Heart left ventricle (tissue), 16 donors: ENCODE measurements around the gene TBX2. TPM values are rescaled to one million over a fixed set of nuclear protein-coding genes. Genes with fewer than 3 reads are reported as not detected.

Experiments used
- ATAC-seq, 4 donors: fragments of 200-7000 bp; cut with Tn5 transposase; one replicate each; pipeline ENCODE4 v1.9.1; 2020 to 2022; ENCODE audit warnings: moderate library complexity in 4 of 4, mild to moderate bottlenecking in 3 of 4, moderate number of reproducible peaks in 1 of 4
- DNase-seq, 5 donors: peaks; one replicate each; pipeline ENCODE4 v3.0.0-alpha.2; 2020
- H3K27ac ChIP-seq, 12 donors: fragments of 200-600 bp; sonication (generic) in 4 of 12; one replicate each; pipeline versions ENCODE4 v1.5.0 to v1.8.0; 2016 to 2022; ENCODE audit warnings: mild to moderate bottlenecking in 2 of 12
- H3K27me3 ChIP-seq, 9 donors: fragments of 200-600 bp; sonication (generic) in 2 of 9; one replicate each; pipeline versions ENCODE4 v1.5.1 to v1.8.0; 2016 to 2022; ENCODE audit warnings: mild to moderate bottlenecking in 3 of 9
- H3K36me3 ChIP-seq, 9 donors: fragments of 200-600 bp; sonication (generic) in 2 of 9; one replicate each; pipeline versions ENCODE4 v1.5.0 to v1.8.0; 2018 to 2022; ENCODE audit warnings: mild to moderate bottlenecking in 2 of 9
- H3K4me1 ChIP-seq, 12 donors: fragments of 200-600 bp; sonication (generic) in 4 of 12; one replicate each; pipeline versions ENCODE4 v1.5.0 to v1.8.0; 2016 to 2022; ENCODE audit warnings: mild to moderate bottlenecking in 3 of 12
- H3K4me3 ChIP-seq, 12 donors: fragments of 200-600 bp; sonication (generic) in 4 of 12; one replicate each; pipeline versions ENCODE4 v1.5.0 to v1.8.0; 2017 to 2022; ENCODE audit warnings: mild to moderate bottlenecking in 9 of 12, moderate library complexity in 4 of 12
- H3K9me3 ChIP-seq, 12 donors: fragments of 200-600 bp; sonication (generic) in 4 of 12; one replicate each; pipeline versions ENCODE4 v1.5.0 to v1.8.0; 2016 to 2022; ENCODE audit warnings: mild to moderate bottlenecking in 1 of 12
- CTCF ChIP-seq, 12 donors: fragments of 200-600 bp; sonication (generic) in 4 of 12; IDR thresholded peaks; one replicate each; pipeline versions ENCODE4 v1.5.0 to v1.8.0; 2018 to 2022; ENCODE audit warnings: antibody characterized with exemption in 12 of 12, mild to moderate bottlenecking in 5 of 12
- POLR2A ChIP-seq, 2 donors: fragments of 450-650 bp; IDR thresholded peaks; one replicate each; pipeline ENCODE4 v1.6.1; 2017; ENCODE audit warnings: antibody characterized with exemption in 2 of 2, mild to moderate bottlenecking in 2 of 2, moderate library complexity in 2 of 2
- WGBS, 4 donors: extraction: QIAGEN DNeasy Blood & Tissue Kit in 2 of 4; methylation state at CpG; one replicate each; pipeline versions ENCODE4 v1.1.5 to v1.1.7; 2013 to 2018; 5-methylcytosine and 5-hydroxymethylcytosine counted together
- intact Hi-C, 10 donors: fragments of 100-400 bp; cut with DNase I; formaldehyde crosslinking; loops; one replicate each; pipeline versions ENCODE4 v1.11.1 to v1.14.2; 2022
- polyA plus RNA-seq, 2 donors: library from polyadenylated mRNA; stranded (reverse); fragments of 200-250 nt; gene quantifications; one replicate each; pipeline ENCODE4 v1.2.3, GENCODE V29; 2013
- total RNA-seq, 9 donors: library from RNA; depleted of rRNA in 2 of 9; stranded (reverse); fragments of >200 nt in 2 of 9; fragmentation: NEBNext Ultra II Directional in 3 of 9; extraction: Animal tissue kit (Norgen Biotek cat#: 25700) in 3 of 9; gene quantifications; one replicate each; pipeline versions ENCODE4 v1.1.0 to v1.2.4, GENCODE V29; 2016 to 2023
- donor health status: ischemic (EF 13 %, LVEDD 7.1; RV severe dilation, severe dysfunction).
- donor health status: healthy with polysubstance abuse.
- donor health status: DM: no; HTN: yes; CAD: no.
- donor health status: DM: no; HTN: no; CAD: no.
- donor health status: ischemic (EF 25% LVEDD 6.9; RV normal size, moderate dysfunction).
- donor health status: ischemic (EF 25% LVEDD 5.7; RV mildly dilated, moderate dysfunction).
- donor health status: healthy.
- donor health status: DM: yes; HTN: yes; CAD: no.
- donor health status: ischemic (EF 35%, LVEDD 5.7; RV mildly dilated, moderate dysfunction).
- donor health status: nonischemic (EF 11% LVEDD 7.7; RV severe dilation, severe dysfunction).
- donor health status: DM: yes; HTN: yes; CAD: no.
- donor health status: PGD.
- donor health status: ischemic (EF 29% LVEDD 5.4; RV normal size, mild dysfunction).
- donor health status: nonischemic (EF 23%, LVEDD 6.1; RV moderate dilation, normal function).

Gene TBX2
- total and polyA plus RNA-seq, 11 donors = 7.0 to 23.0 (median 13.4) TPM

GRCh38 chr17:61404913-61405685 is 5.5 kb downstream of the TBX2 start:
- H3K27me3 ChIP-seq = peaks cover 28 to 93% (median 64%) of the 10 kb centered on the region in 9 donors
- H3K4me3 ChIP-seq = peak overlapping the region; percentile 22 to 84 (median 60)

DNA sequence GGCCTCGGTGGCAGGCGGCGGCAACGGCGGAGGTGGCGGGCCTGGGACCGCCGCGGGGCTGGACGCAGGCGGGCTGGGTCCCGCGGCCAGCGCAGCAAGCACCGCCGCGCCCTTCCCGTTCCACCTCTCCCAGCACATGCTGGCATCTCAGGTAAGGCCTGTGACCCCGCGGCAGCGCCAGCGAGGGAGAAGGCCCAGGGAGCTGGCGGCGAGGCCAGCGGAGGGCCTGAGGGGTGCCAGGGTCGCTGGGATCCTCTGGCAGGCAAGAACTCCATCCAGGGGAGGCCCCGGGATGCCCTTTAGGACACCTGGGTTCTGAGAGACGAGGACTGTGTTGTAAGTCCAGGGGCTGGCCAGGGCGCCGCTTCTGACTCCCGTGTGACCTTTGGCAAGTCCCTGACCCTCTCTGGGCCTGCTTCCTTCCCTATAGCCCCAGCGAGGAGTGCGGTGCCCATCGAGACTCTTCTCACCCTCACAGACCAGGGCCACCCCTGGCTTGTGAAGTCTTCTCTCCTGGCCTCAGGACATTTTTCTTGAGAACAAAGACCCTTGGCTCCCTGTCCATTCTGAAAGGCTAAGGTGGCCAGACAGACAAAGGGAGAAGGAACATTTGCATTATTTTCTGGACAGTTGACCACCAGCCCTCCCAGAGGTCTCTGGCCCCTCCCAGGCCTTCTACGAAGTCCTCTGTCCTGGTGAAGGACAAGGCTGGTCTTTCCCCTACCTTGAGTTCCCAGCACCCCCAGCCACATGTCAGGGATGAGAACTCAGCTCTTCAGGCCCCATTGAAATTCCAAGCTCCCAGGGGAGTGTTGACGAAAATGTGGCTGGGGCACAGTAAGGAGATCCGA is 6.3 kb downstream of the TBX2 start:
- WGBS, 4 donors = 54 to 65% (median 61%) methylated on average over 29 to 37 of the region's 37 CpGs
- H3K27me3 ChIP-seq = peaks cover 28 to 95% (median 62%) of the 10 kb centered on the region in 9 donors
- peaks cover 0 to 62% (median 22%) of the 10 kb centered on the region in 12 donors for H3K4me1 ChIP-seq

More at GRCh38 chr17:61404913-61405685, 5.5 kb downstream of the TBX2 start:
- TF ChIP-seq CTCF (IDR thresholded peaks at IDR 0.05) = no peak
- intact Hi-C loops = loop anchor here in 6 of 10 donors (5.0 to 10.0 kb wide), 5 partner anchors 270 to 683 kb away; no protein-coding TSS in a partner anchor
- peaks cover 0 to 36% (median 0%) of the 10 kb centered on the region in 9 donors for H3K36me3 ChIP-seq
- 19 to 42% (median 21%) methylated on average over 46 to 71 of the region's 71 CpGs for WGBS, 4 donors
- peaks cover 0 to 60% (median 22%) of the 10 kb centered on the region in 12 donors for H3K4me1 ChIP-seq
- H3K9me3 ChIP-seq = no peaks in the 10 kb centered on the region
- peak overlapping the region; percentile 13 to 88 (median 70) for H3K27ac ChIP-seq
- DNase-seq (peak in 4 of 5 donors; percentile 7 to 60 (median 26)), ATAC-seq (no peak)

GRCh38 chr17:61406537-61406845 is 6.8 kb downstream of the TBX2 start:
- no peaks in the 10 kb centered on the region for H3K9me3 ChIP-seq
- H3K4me3 ChIP-seq = peak overlapping the region in 10 of 12 donors; percentile 32 to 84 (median 64)
- 46 to 88% (median 64%) methylated on average over 1 of the region's 1 CpG for WGBS, 4 donors
- peaks cover 0 to 62% (median 26%) of the 10 kb centered on the region in 12 donors for H3K4me1 ChIP-seq
- no peak for DNase-seq
- H3K27me3 ChIP-seq = peaks cover 25 to 95% (median 57%) of the 10 kb centered on the region in 9 donors
- no peak for TF ChIP-seq CTCF (IDR thresholded peaks at IDR 0.05)
- no peak for TF ChIP-seq POLR2A (IDR thresholded peaks at IDR 0.05)
- H3K36me3 ChIP-seq = peaks cover 0 to 32% (median 0%) of the 10 kb centered on the region in 9 donors
- intact Hi-C loops = loop anchor here in 6 of 10 donors (5.0 to 10.0 kb wide), 4 partner anchors 272 to 684 kb away; no protein-coding TSS in a partner anchor
- ATAC-seq = no peak
- H3K27ac ChIP-seq = peak overlapping the region in 7 of 12 donors; percentile 54 to 88 (median 78)

More for the DNA sequence above, 6.3 kb downstream of the TBX2 start:
- H3K9me3 ChIP-seq = no peaks in the 10 kb centered on the region
- intact Hi-C loops = loop anchor here in 6 of 10 donors (5.0 to 10.0 kb wide), 4 partner anchors 271 to 684 kb away; no protein-coding TSS in a partner anchor
- peak overlapping the region; percentile 22 to 84 (median 60) for H3K4me3 ChIP-seq
- ATAC-seq (no peak), DNase-seq (peak in 4 of 5 donors; percentile 18 to 57 (median 24))
- no peak for TF ChIP-seq CTCF (IDR thresholded peaks at IDR 0.05)
- no peak for TF ChIP-seq POLR2A (IDR thresholded peaks at IDR 0.05)
- H3K27ac ChIP-seq = peak overlapping the region; percentile 12 to 88 (median 70)
- H3K36me3 ChIP-seq = peaks cover 0 to 36% (median 0%) of the 10 kb centered on the region in 9 donors
